Measurements from ENCODE around the gene FAM237A.

- no peak for TF ChIP-seq GATA2 (IDR thresholded peaks at IDR 0.05; ENCODE audit: low read depth, low read length)
- TF ChIP-seq GATA3 (IDR thresholded peaks at IDR 0.05; ENCODE audit: low read depth, low read length): no peak
Measured at GRCh38 chr2:206696910-206697309, 54.6 kb downstream of the FAM237A start.
